Measurements from ENCODE around the gene KRTAP10-4. TPM values are rescaled to one million over a fixed set of nuclear protein-coding genes. Genes with fewer than 3 reads are reported as not detected.

KRTAP10-4 gene
- total RNA-seq, 2 experiments from 2014 or later, result not detected

- Histone ChIP-seq H4K20me1 (ENCODE audit: insufficient read depth, low read length) (no peaks in the 10 kb centered on the region), H3K9me2 (ENCODE audit: insufficient read depth, low read length) (no peaks in the 10 kb centered on the region), H3K27ac (ENCODE audit: low read depth, low read length, poor library complexity, severe bottlenecking) (no peak overlapping the region), H3K9me3 (ENCODE audit: low read length) (no peaks in the 10 kb centered on the region; the same call in 1 of the 2 replicates), H3K4me1 (ENCODE audit: insufficient read depth, low read length, poor library complexity, severe bottlenecking) (no peaks in the 10 kb centered on the region), H3K4me2 (ENCODE audit: low read length) (no peak overlapping the region), H2AFZ (ENCODE audit: low read length) (no peak overlapping the region), H3K79me2 (ENCODE audit: insufficient read depth, low read depth, low read length) (no peaks in the 10 kb centered on the region), H3K4me3 (ENCODE audit: low read depth, low read length, poor library complexity, severe bottlenecking) (no peak overlapping the region), H3K36me3 (ENCODE audit: insufficient read depth, low read length) (no peaks in the 10 kb centered on the region)
- DNase-seq (ENCODE audit: low spot score), result no peak
- ChIA-PET POLR2A (no interaction called here), CTCF (ENCODE audit: unreplicated experiment) (no interaction called here)
- BruUV-seq (replicated peaks), result no TSS peak
- intact Hi-C loops (cut with micrococcal nuclease; ENCODE audit: unreplicated experiment), result no loop called here
- TF ChIP-seq EZH2phosphoT487 (IDR thresholded peaks at IDR 0.05; ENCODE audit: borderline replicate concordance, low read depth, low read length) (no peak), CTCF (conservative IDR thresholded peaks at IDR 0.05; ENCODE audit: low read length) (no peak)
Measured at GRCh38 chr21:44526096-44526997, 47.2 kb upstream of the KRTAP10-4 start.

- no peak overlapping the region for H3K4me2 ChIP-seq (ENCODE audit: low read length)
- no peak overlapping the region for H3K27ac ChIP-seq (ENCODE audit: low read depth, low read length, poor library complexity, severe bottlenecking)
- TF ChIP-seq EZH2phosphoT487 (IDR thresholded peaks at IDR 0.05; ENCODE audit: borderline replicate concordance, low read depth, low read length) (no peak), CTCF (conservative IDR thresholded peaks at IDR 0.05; ENCODE audit: low read length) (no peak)
- H3K9me3 ChIP-seq (ENCODE audit: low read length), result no peaks in the 10 kb centered on the region; the same call in 1 of the 2 replicates
- H4K20me1 ChIP-seq (ENCODE audit: insufficient read depth, low read length), result no peaks in the 10 kb centered on the region
- ChIA-PET POLR2A (no interaction called here), CTCF (ENCODE audit: unreplicated experiment) (no interaction called here)
- H3K4me3 ChIP-seq (ENCODE audit: low read depth, low read length, poor library complexity, severe bottlenecking), result no peak overlapping the region
- no TSS peak for BruUV-seq (replicated peaks)
- H2AFZ ChIP-seq (ENCODE audit: low read length), result no peak overlapping the region
- no peaks in the 10 kb centered on the region for H3K36me3 ChIP-seq (ENCODE audit: insufficient read depth, low read length)
- no peaks in the 10 kb centered on the region for H3K79me2 ChIP-seq (ENCODE audit: insufficient read depth, low read depth, low read length)
- intact Hi-C loops (cut with micrococcal nuclease; ENCODE audit: unreplicated experiment), result no loop called here
- DNase-seq (ENCODE audit: low spot score), result no peak
- no peaks in the 10 kb centered on the region for H3K9me2 ChIP-seq (ENCODE audit: insufficient read depth, low read length)
- H3K4me1 ChIP-seq (ENCODE audit: insufficient read depth, low read length, poor library complexity, severe bottlenecking), result no peaks in the 10 kb centered on the region
Measured at GRCh38 chr21:44527156-44527982, 46.2 kb upstream of the KRTAP10-4 start.

Data from OCI-LY7 (cell line).